Superior temporal gyrus (tissue), 1 donor: ENCODE results near the gene BMP4.
"Not testable (repeated sequence)": the region's sequence is repeated elsewhere in the genome, so short reads cannot be mapped to it uniquely, and the experiment has no call there.

Experiments
- DNase-seq: peaks from one replicate; pipeline ENCODE4 v3.0.0-alpha.2; 2016; ENCODE audit errors: extremely low spot score

BMP4 gene

GRCh38 chr14:53956427-53957201 lies at the start of gene BMP4:
Gene BMP4, minus strand, starts transcription at chr14:53956825. Its CDS starts 4,603 bp downstream, at chr14:53952222.
- DNase-seq = no peak

GRCh38 chr14:54003064-54003463 lies 46.4 kb upstream of the BMP4 start:
- no peak for DNase-seq

GRCh38 chr14:54002653-54003052 lies 46.0 kb upstream of the BMP4 start:
- DNase-seq = no peak

GRCh38 chr14:54001189-54001878 lies 44.7 kb upstream of the BMP4 start:
- no peak for DNase-seq

GRCh38 chr14:54000341-54000811 lies 43.8 kb upstream of the BMP4 start:
- no peak for DNase-seq

- no peak for DNase-seq
These were observed 42.5 kb upstream of the BMP4 start for GRCh38 chr14:53999061-53999488.

- no peak for DNase-seq
These were observed 39.4 kb upstream of the BMP4 start for GRCh38 chr14:53996041-53996440.

GRCh38 chr14:53993920-53994607 lies 37.4 kb upstream of the BMP4 start:
- no peak for DNase-seq

- no peak for DNase-seq
These were observed 34.4 kb upstream of the BMP4 start for GRCh38 chr14:53990978-53991377.

GRCh38 chr14:53986718-53987117 lies 30.1 kb upstream of the BMP4 start:
- DNase-seq = not testable (repeated sequence)

- not testable (repeated sequence) for DNase-seq
These were observed 28.3 kb upstream of the BMP4 start for GRCh38 chr14:53984958-53985357.

GRCh38 chr14:53983112-53983511 lies 26.5 kb upstream of the BMP4 start:
- no peak for DNase-seq

GRCh38 chr14:53982546-53982945 lies 25.9 kb upstream of the BMP4 start:
- DNase-seq = no peak

GRCh38 chr14:53979747-53980642 lies 23.4 kb upstream of the BMP4 start:
- DNase-seq = no peak

GRCh38 chr14:53979113-53979681 lies 22.6 kb upstream of the BMP4 start:
- no peak for DNase-seq

- no peak for DNase-seq
These were observed 21.6 kb upstream of the BMP4 start for GRCh38 chr14:53978194-53978593.

GRCh38 chr14:53975444-53975843 lies 18.8 kb upstream of the BMP4 start:
- no peak for DNase-seq

GRCh38 chr14:53971521-53971920 lies 14.9 kb upstream of the BMP4 start:
- no peak for DNase-seq

- DNase-seq = no peak
These were observed 12.7 kb upstream of the BMP4 start for GRCh38 chr14:53969326-53969725.

GRCh38 chr14:53968726-53969125 lies 12.1 kb upstream of the BMP4 start:
- DNase-seq = no peak

GRCh38 chr14:53967606-53968005 lies 11.0 kb upstream of the BMP4 start:
- no peak for DNase-seq
